Measurements from ENCODE around the gene NLRC5. TPM values are rescaled to one million over a fixed set of nuclear protein-coding genes. Genes with fewer than 3 reads are reported as not detected.

The NLRC5 gene
- total and polyA plus RNA-seq, 2 donors (not counting 3 experiments of a cell fraction or from before 2014, with no cell fraction given) = 7.4 to 26.3 TPM

GRCh38 chr16:56970934-56971767 lies 18.2 kb upstream of the NLRC5 start:
- ChIA-PET POLR2A (no interaction called here), CTCF (interaction anchor here (0.8 to 2.9 kb wide), 3 partner anchors 20 to 75 kb away, joined by 3 to 16 read pairs (median 3); no protein-coding TSS in a partner anchor)
- FAIRE-seq (no peak), DNase-seq (ENCODE audit: low read depth, low spot score) (no peak)
- TF ChIP-seq POLR2AphosphoS5 (IDR thresholded peaks at IDR 0.05; ENCODE audit: insufficient read depth, low read depth, low read length) (no peak), GATA2 (IDR thresholded peaks at IDR 0.05; ENCODE audit: insufficient read depth, insufficient read length, low read depth, low read length) (no peak), MYC (IDR thresholded peaks at IDR 0.05; ENCODE audit: low read depth, low read length) (no peak), POLR2A (IDR thresholded peaks at IDR 0.05; ENCODE audit: low read depth, low read length) (no peak), EZH2 (IDR thresholded peaks at IDR 0.05; ENCODE audit: borderline replicate concordance, low read depth, low read length, severe bottlenecking) (no peak), JUN (IDR thresholded peaks at IDR 0.05; ENCODE audit: borderline replicate concordance, insufficient read depth, insufficient read length, low read depth) (no peak)
- Histone ChIP-seq H3K9ac (replicated peaks; ENCODE audit: extremely low read depth, insufficient read depth, low read length) (no peak overlapping the region), H2AFZ (ENCODE audit: low read depth, low read length) (no peak overlapping the region), H3K9me1 (replicated peaks; ENCODE audit: control insufficient read depth, extremely low read depth, insufficient read depth, low read length) (no peaks in the 10 kb centered on the region), H3K27me3 (ENCODE audit: control insufficient read depth in 2 of 2, insufficient read depth in 2 of 2, low read length in 2 of 2) (no peaks in the 10 kb centered on the region), H3K4me2 (ENCODE audit: insufficient read depth, low read length) (no peak overlapping the region), H3K79me2 (ENCODE audit: control insufficient read depth, insufficient read depth, low read length) (no peaks in the 10 kb centered on the region), H4K20me1 (replicated peaks; ENCODE audit: control insufficient read depth, extremely low read depth, insufficient read depth, low read length) (no peaks in the 10 kb centered on the region), H3K4me1 (ENCODE audit: control insufficient read depth, extremely low read depth, insufficient read depth, low read length) (no peaks in the 10 kb centered on the region), H3K4me3 (replicated peaks in 1 of 3; ENCODE audit: insufficient read depth in 1 of 3, low read depth in 1 of 3, low read length in 3 of 3) (no peak overlapping the region), H3K9me3 (replicated peaks; ENCODE audit: control insufficient read depth, insufficient read depth, low read length) (no peaks in the 10 kb centered on the region), H3K27ac (ENCODE audit: insufficient read depth, low read depth, low read length) (no peak overlapping the region), H3K36me3 (ENCODE audit: control insufficient read depth in 2 of 2, extremely low read depth in 1 of 2, insufficient read depth in 2 of 2, low read length in 2 of 2) (no peaks in the 10 kb centered on the region)
- dilution Hi-C loops (cut with MboI; ENCODE audit: extremely low pct_ligation_motif_present, low sequenced_read_pairs) (no loop called here), intact Hi-C loops (cut with micrococcal nuclease) (no loop called here)
- no TSS peak for BruUV-seq (replicated peaks)

- no TSS peak for BruUV-seq (replicated peaks)
- no peak overlapping the region for H3K4me3 ChIP-seq (replicated peaks in 1 of 3; ENCODE audit: insufficient read depth in 1 of 3, low read depth in 1 of 3, low read length in 3 of 3)
- intact Hi-C loops (cut with micrococcal nuclease) (no loop called here), dilution Hi-C loops (cut with MboI; ENCODE audit: extremely low pct_ligation_motif_present, low sequenced_read_pairs) (no loop called here)
- no peak for DNase-seq (ENCODE audit: low read depth, low spot score)
- no peaks in the 10 kb centered on the region for H4K20me1 ChIP-seq (replicated peaks; ENCODE audit: control insufficient read depth, extremely low read depth, insufficient read depth, low read length)
- H3K4me2 ChIP-seq (ENCODE audit: insufficient read depth, low read length) = no peak overlapping the region
- no peaks in the 10 kb centered on the region for H3K4me1 ChIP-seq (ENCODE audit: control insufficient read depth, extremely low read depth, insufficient read depth, low read length)
- no peaks in the 10 kb centered on the region for H3K36me3 ChIP-seq (ENCODE audit: control insufficient read depth in 2 of 2, extremely low read depth in 1 of 2, insufficient read depth in 2 of 2, low read length in 2 of 2)
- no peak overlapping the region for H3K27ac ChIP-seq (ENCODE audit: insufficient read depth, low read depth, low read length)
- no peaks in the 10 kb centered on the region for H3K9me3 ChIP-seq (replicated peaks; ENCODE audit: control insufficient read depth, insufficient read depth, low read length)
- ChIA-PET POLR2A (no interaction called here), CTCF (interaction anchor here (0.8 to 2.9 kb wide), 3 partner anchors 9 to 74 kb away, joined by 3 to 16 read pairs (median 6); no protein-coding TSS in a partner anchor)
- no peaks in the 10 kb centered on the region for H3K27me3 ChIP-seq (ENCODE audit: control insufficient read depth in 2 of 2, insufficient read depth in 2 of 2, low read length in 2 of 2)
- no peak overlapping the region for H3K9ac ChIP-seq (replicated peaks; ENCODE audit: extremely low read depth, insufficient read depth, low read length)
- H3K9me1 ChIP-seq (replicated peaks; ENCODE audit: control insufficient read depth, extremely low read depth, insufficient read depth, low read length) = no peaks in the 10 kb centered on the region
- no peak for FAIRE-seq
- TF ChIP-seq JUN (IDR thresholded peaks at IDR 0.05; ENCODE audit: borderline replicate concordance, insufficient read depth, insufficient read length, low read depth) (no peak), POLR2A (IDR thresholded peaks at IDR 0.05; ENCODE audit: low read depth, low read length) (no peak), EZH2 (IDR thresholded peaks at IDR 0.05; ENCODE audit: borderline replicate concordance, low read depth, low read length, severe bottlenecking) (no peak)
- no peak overlapping the region for H2AFZ ChIP-seq (ENCODE audit: low read depth, low read length)
- no peaks in the 10 kb centered on the region for H3K79me2 ChIP-seq (ENCODE audit: control insufficient read depth, insufficient read depth, low read length)
Measured at GRCh38 chr16:56971768-56972043, 17.7 kb upstream of the NLRC5 start.

Measured in endothelial cell of umbilical vein (primary cell).